ENCODE measurements around the gene BMS1. TPM values are rescaled to one million over a fixed set of nuclear protein-coding genes. Genes with fewer than 3 reads are reported as not detected.

The BMS1 gene
- total and polyA plus RNA-seq, 2 of the 8 experiments (the other 6 are each of a cell fraction or from before 2014, with no cell fraction given) = 3.7 to 34.6 TPM

DNA sequence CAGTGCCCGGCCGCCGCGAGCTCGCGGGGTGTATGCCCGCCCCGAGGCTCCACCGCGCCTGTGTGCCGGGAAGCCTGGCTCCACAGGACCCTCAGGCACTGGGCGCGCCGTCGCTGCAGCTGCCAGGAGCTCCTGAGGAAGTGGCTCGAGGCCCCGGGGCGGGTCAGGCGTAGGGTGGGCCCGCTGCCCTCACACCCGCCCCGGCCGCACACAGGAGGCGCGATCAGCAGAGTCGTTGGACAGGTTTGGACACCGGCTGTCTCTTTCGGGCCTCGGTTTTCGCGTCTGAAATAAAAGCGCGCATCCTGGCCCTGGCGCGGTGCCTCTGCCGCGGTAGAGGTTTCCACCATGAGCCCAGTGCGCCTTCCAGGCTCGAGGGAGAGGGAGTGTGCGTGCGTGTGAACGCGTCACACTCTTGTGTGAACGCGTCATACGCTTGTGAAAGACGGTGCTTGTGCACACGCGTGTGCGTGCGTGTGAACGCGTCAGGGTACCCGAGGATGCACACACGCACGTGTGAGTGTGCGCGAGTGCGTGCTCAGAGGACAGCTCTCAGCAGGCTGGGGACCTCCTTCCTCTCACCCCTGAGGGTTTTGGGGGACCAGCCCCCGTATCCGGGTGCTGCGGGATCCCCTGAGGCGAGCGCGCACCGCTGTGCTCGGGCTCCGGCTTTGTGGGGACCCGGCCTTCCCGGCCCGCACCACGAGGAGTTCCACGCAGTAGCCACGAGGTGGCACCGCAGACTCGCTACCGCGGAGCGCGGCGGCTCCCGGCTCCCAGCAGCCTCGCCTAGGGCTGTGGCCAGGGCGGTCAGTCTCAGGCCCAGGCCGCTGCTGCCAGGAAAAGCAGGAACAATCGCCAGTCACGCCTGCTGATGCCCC lies 83.8 kb downstream of the BMS1 start (continued):
- TF ChIP-seq RNF2 (IDR thresholded peaks at IDR 0.05; ENCODE audit: borderline replicate concordance, low read depth, low read length, missing control alignments, poor library complexity, severe bottlenecking) = no peak
- no peak for TF ChIP-seq TCF12 (IDR thresholded peaks at IDR 0.05; ENCODE audit: low read depth, low read length)
- TF ChIP-seq SIRT6 (IDR thresholded peaks at IDR 0.05; ENCODE audit: low read length) = no peak
- no peak for TF ChIP-seq KDM1A (IDR thresholded peaks at IDR 0.05; ENCODE audit: borderline replicate concordance, low read length)
- TF ChIP-seq NANOG (IDR thresholded peaks at IDR 0.05; ENCODE audit: insufficient read depth, low read depth, low read length, poor library complexity, severe bottlenecking) = no peak
- TF ChIP-seq, protein P1, sequence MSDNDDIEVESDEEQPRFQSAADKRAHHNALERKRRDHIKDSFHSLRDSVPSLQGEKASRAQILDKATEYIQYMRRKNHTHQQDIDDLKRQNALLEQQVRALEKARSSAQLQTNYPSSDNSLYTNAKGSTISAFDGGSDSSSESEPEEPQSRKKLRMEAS (IDR thresholded peaks at IDR 0.05) = peak; percentile 80
- TF ChIP-seq KDM4A (IDR thresholded peaks at IDR 0.05; ENCODE audit: low read depth, low read length, severe bottlenecking) = no peak
- no peak for TF ChIP-seq CTBP2 (IDR thresholded peaks at IDR 0.05; ENCODE audit: borderline replicate concordance, insufficient read depth, insufficient read length, low read length)
